PC-9 (cell line): Measurements from ENCODE around the gene LIN28A.

ENCODE experiments used
- EZH2 ChIP-seq: fragments of 200-600 bp; sonication (generic); IDR thresholded peaks from 2 replicates; pipeline ENCODE4 v1.8.0; 2017; ENCODE audit warnings: antibody characterized with exemption, low read depth
- TF ChIP-seq, protein P1 (sequence below): fragments of 200-600 bp; sonication (generic); conservative IDR thresholded peaks from 2 replicates; pipeline ENCODE4 v1.6.1; 2017; ENCODE audit warnings: mixed run types, antibody characterized with exemption, mild to moderate bottlenecking, moderate library complexity

DNA sequence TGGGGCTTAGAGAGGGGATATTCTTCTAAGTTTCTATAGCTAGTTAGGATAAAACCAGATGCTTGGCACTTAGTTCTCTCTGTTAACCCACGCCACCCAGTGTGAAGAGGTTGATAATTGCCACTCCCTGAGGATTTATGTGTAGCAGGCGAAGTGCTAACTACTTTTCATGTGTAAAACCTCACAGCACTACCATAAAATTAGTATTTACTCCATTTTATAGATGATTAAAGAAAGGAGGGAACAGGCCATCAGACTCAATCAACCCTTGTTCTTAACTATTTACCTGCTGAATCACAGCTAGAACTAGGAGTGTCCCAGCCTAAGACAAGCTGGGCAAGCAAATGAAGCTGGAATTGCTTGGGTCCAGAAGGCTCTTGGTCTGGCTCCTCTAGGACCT, 8.9 kb downstream of the LIN28A start:
- TF ChIP-seq, protein P1, sequence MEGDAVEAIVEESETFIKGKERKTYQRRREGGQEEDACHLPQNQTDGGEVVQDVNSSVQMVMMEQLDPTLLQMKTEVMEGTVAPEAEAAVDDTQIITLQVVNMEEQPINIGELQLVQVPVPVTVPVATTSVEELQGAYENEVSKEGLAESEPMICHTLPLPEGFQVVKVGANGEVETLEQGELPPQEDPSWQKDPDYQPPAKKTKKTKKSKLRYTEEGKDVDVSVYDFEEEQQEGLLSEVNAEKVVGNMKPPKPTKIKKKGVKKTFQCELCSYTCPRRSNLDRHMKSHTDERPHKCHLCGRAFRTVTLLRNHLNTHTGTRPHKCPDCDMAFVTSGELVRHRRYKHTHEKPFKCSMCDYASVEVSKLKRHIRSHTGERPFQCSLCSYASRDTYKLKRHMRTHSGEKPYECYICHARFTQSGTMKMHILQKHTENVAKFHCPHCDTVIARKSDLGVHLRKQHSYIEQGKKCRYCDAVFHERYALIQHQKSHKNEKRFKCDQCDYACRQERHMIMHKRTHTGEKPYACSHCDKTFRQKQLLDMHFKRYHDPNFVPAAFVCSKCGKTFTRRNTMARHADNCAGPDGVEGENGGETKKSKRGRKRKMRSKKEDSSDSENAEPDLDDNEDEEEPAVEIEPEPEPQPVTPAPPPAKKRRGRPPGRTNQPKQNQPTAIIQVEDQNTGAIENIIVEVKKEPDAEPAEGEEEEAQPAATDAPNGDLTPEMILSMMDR: no peak
- no peak for TF ChIP-seq EZH2
